Measurements from ENCODE around the gene TGFBR3.
A peak's percentile ranks its signal among the peaks of the same experiment; 100 is the strongest.

Gene TGFBR3

DNA sequence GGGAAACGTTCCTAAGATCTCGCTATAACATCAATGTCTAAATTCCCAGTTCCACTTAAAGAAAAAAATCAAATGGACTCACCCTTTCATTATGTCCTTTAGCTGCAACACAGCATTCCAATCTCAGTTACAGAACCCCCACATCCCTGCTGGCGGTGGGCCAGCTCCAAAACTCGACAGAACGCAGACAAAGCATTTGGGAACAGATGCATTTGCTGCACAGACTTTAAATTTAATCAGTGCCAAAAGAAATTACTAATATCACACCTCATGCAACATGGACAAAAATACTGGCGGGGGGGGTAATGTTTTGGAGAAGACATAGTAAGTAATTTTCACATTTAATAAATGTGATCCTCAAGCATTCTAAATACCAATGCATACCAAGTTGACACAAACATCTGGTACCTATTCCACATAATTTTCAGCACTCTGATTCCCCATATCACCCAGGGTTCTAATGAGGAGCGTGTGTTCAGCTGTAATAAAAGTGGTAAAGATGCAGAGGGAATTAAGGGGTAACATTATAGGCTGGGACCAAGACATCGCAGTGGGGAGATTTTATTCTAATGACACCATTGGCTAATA lies 79.7 kb downstream of the TGFBR3 start:
- Mint-ChIP-seq H3K4me3 (peak overlapping the region in 2 of 3 experiments; percentile 5), H3K9me3 (no peaks in the 10 kb centered on the region), H3K27ac (peak overlapping the region; percentile 84 to 95 (median 92)), H3K27me3 (ENCODE audit: low read depth) (no peaks in the 10 kb centered on the region), H3K36me3 (ENCODE audit: low read depth) (peaks cover 3% of the 10 kb centered on the region), H3K4me1 (peaks cover 62% of the 10 kb centered on the region)
- TF ChIP-seq, protein P1, sequence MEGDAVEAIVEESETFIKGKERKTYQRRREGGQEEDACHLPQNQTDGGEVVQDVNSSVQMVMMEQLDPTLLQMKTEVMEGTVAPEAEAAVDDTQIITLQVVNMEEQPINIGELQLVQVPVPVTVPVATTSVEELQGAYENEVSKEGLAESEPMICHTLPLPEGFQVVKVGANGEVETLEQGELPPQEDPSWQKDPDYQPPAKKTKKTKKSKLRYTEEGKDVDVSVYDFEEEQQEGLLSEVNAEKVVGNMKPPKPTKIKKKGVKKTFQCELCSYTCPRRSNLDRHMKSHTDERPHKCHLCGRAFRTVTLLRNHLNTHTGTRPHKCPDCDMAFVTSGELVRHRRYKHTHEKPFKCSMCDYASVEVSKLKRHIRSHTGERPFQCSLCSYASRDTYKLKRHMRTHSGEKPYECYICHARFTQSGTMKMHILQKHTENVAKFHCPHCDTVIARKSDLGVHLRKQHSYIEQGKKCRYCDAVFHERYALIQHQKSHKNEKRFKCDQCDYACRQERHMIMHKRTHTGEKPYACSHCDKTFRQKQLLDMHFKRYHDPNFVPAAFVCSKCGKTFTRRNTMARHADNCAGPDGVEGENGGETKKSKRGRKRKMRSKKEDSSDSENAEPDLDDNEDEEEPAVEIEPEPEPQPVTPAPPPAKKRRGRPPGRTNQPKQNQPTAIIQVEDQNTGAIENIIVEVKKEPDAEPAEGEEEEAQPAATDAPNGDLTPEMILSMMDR (IDR thresholded peaks at IDR 0.05; ENCODE audit: unreplicated experiment in 3 of 3): no peak

DNA sequence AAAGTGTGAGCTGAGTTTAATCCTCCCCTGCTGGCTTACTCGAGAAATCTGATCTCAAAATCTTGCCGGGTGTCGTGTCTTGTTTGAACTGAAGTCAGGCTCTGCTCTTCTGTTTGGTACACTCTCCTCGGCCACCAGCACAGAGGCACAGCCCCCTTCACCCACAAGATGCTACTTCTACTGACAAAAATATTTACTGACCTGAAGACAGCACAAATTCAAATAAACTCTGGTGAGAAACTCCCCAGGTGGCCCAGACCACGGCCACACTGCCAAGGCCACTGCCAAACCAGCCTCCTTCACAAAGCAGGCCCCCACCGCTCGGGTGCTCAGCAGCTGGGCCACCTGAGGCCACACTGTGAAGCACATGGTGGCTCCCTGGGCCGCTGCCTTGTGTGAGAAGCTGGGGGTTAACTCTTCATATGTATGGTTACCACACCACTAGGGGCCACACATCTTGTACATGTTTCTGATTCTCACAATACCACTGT lies 80.6 kb downstream of the TGFBR3 start:
- H3K27me3 Mint-ChIP-seq (ENCODE audit: low read depth): no peaks in the 10 kb centered on the region
- peak overlapping the region; percentile 73 to 95 (median 92) for H3K27ac Mint-ChIP-seq
- TF ChIP-seq, protein P1 (IDR thresholded peaks at IDR 0.05; ENCODE audit: unreplicated experiment in 3 of 3): no peak
- H3K9me3 Mint-ChIP-seq: no peaks in the 10 kb centered on the region
- H3K36me3 Mint-ChIP-seq (ENCODE audit: low read depth): peaks cover 3% of the 10 kb centered on the region
- peaks cover 60% of the 10 kb centered on the region for H3K4me1 Mint-ChIP-seq
- H3K4me3 Mint-ChIP-seq: no peak overlapping the region

DNA sequence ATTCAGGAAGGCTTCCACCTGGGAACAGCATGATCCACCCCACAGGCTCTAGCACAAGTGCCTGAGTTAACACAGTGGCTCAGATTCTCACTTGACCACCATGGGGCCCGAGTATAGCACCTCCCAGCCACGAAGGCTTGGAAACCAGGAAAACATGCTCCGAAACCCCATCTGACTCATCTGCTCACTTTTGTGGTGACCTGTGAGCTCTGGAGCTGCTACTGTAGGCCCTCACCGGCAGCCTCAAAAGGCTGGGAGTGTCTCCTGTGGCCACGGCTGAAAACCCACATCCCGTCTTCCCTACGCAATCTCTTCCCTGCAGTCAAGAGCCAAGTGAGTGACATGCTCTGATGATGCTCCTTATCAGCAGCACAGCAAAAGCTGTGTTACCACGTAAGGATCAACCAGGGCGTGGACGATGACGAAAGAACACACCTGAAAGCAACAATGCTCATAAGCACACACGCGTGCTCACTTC lies 81.4 kb downstream of the TGFBR3 start:
- Mint-ChIP-seq H3K27ac (peak overlapping the region; percentile 73 to 95 (median 92)), H3K27me3 (ENCODE audit: low read depth) (no peaks in the 10 kb centered on the region), H3K4me3 (no peak overlapping the region), H3K36me3 (ENCODE audit: low read depth) (peaks cover 3% of the 10 kb centered on the region), H3K4me1 (peaks cover 62% of the 10 kb centered on the region), H3K9me3 (no peaks in the 10 kb centered on the region)
- TF ChIP-seq, protein P1 (IDR thresholded peaks at IDR 0.05; ENCODE audit: unreplicated experiment in 3 of 3): no peak

DNA sequence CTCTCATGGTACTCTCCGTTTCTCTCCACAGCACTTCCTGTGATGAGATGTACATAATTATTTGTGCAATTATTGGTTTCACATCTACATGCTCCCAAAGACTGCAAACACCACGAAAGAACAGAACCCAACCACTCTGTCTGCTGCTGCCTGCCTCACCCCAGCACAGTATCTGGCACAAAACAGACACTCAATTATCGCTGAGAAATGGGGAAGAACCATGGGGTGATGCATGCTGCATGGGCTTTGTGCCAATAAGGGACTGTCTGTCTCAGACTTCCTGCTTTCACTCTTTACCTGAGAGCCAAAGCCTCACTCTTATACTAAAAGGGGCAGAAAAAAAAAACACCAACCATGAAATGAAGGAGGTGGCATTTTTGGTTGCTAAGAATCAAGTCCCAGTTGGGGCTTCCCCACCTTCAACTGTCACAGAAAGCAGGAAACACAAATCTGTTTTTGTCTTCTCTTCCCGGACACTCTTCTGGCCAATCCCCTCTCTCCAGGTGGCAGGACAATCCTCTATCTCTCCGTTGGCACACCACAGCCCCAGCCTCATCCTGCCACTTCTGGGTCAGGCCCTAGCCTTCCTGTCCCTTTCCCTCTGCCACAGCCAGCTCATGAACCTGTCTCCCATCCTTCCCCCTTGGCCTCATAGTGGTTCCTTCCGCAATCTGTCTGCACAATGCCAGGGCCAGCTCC lies 82.0 kb downstream of the TGFBR3 start:
- Mint-ChIP-seq H3K9me3 (no peaks in the 10 kb centered on the region), H3K27ac (peak overlapping the region; percentile 73 to 95 (median 92)), H3K4me1 (peaks cover 62% of the 10 kb centered on the region), H3K27me3 (ENCODE audit: low read depth) (no peaks in the 10 kb centered on the region), H3K4me3 (no peak overlapping the region), H3K36me3 (ENCODE audit: low read depth) (peaks cover 3% of the 10 kb centered on the region)
- TF ChIP-seq, protein P1 (IDR thresholded peaks at IDR 0.05; ENCODE audit: unreplicated experiment in 3 of 3): no peak

DNA sequence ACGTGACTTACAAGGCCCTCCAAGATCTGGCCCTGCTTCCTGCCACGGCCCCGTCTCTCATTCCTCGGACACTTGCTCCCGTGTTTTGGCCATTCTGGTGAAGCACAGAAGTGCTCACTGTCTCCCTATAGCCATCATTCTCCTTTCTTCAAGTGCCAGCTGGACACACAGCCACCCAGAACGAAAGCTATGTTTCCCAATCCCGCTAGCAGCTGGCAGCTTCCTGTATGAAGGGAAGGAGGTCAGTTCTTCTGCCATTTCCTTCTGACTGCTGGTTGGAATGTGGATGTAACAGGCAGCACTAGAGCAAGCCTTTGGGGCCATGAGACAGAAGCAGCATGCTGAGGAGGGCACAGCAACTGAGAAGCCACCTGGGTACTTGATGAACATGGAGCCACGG lies 82.8 kb downstream of the TGFBR3 start:
- Mint-ChIP-seq H3K27me3 (ENCODE audit: low read depth) (no peaks in the 10 kb centered on the region), H3K27ac (peak overlapping the region; percentile 50 to 95 (median 73)), H3K4me3 (no peak overlapping the region), H3K9me3 (no peaks in the 10 kb centered on the region), H3K36me3 (ENCODE audit: low read depth) (peaks cover 3% of the 10 kb centered on the region), H3K4me1 (peaks cover 69% of the 10 kb centered on the region)
- TF ChIP-seq, protein P1 (IDR thresholded peaks at IDR 0.05; ENCODE audit: unreplicated experiment in 3 of 3): no peak

All from nephron (organoid).